Effector memory CD8-positive, alpha-beta T cell (primary cell): ENCODE measurements around the gene ABR.

Experiments used
- ATAC-seq: fragments of 150-1000 bp; cut with Tn5 transposase; replicated peaks from 2 replicates; pipeline ENCODE4 v1.10.0; 2021; ENCODE audit warnings: mild to moderate bottlenecking, moderate library complexity
- DNase-seq, 3 experiments: peaks; one replicate each; pipeline ENCODE4 v3.0.0; 2021
- H3K27ac Mint-ChIP-seq, 2 donors: one replicate each; pipeline ENCODE4 v1.8.0; 2022; ENCODE audit warnings: mild to moderate bottlenecking in 2 of 2, mixed read lengths in 2 of 2, moderate library complexity in 2 of 2
- H3K27me3 Mint-ChIP-seq, 2 donors: one replicate each; pipeline ENCODE4 v1.8.0; 2022; ENCODE audit warnings: mixed read lengths in 2 of 2
- H3K36me3 Mint-ChIP-seq: one replicate; pipeline ENCODE4 v1.8.0; 2022; ENCODE audit warnings: mild to moderate bottlenecking, moderate library complexity, mixed read lengths; ENCODE audit not compliant: insufficient read depth
- H3K4me1 Mint-ChIP-seq, 2 donors: one replicate each; pipeline ENCODE4 v1.8.0; 2022; ENCODE audit warnings: low read depth in 2 of 2, mixed read lengths in 2 of 2
- H3K4me3 Mint-ChIP-seq, 2 donors: one replicate each; pipeline ENCODE4 v1.8.0; 2022; ENCODE audit warnings: mild to moderate bottlenecking in 2 of 2, mixed read lengths in 2 of 2, moderate library complexity in 2 of 2
- H3K9me3 Mint-ChIP-seq, 2 donors: one replicate each; pipeline ENCODE4 v1.8.0; 2022; ENCODE audit warnings: mixed read lengths in 2 of 2

Gene ABR

DNA sequence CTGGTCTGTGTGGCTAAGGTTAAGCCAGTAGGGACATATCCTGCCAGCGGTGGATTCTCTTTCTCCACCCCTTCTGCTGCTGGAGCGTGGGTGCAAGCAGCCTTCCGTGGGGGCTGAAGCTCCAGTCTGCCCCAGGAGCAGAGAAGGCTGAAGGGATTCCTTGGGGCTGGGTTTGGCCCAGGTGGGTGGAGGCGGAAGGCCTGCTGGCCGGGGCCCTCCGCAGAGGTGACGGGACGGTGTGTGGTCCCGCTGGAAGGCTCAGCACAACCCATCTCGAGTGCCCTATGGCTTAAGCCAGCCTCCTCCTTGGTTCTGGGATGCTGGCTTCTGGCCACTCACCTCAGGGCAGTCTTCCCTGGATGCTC lies 169.7 kb downstream of the ABR start:
- Mint-ChIP-seq H3K36me3 (peaks cover 34% of the 10 kb centered on the region), H3K27ac (no peak overlapping the region), H3K27me3 (no peaks in the 10 kb centered on the region), H3K4me3 (no peak overlapping the region), H3K4me1 (peaks cover 0 to 5% of the 10 kb centered on the region in 2 donors), H3K9me3 (no peaks in the 10 kb centered on the region)
- ATAC-seq (no peak), DNase-seq (no peak)

DNA sequence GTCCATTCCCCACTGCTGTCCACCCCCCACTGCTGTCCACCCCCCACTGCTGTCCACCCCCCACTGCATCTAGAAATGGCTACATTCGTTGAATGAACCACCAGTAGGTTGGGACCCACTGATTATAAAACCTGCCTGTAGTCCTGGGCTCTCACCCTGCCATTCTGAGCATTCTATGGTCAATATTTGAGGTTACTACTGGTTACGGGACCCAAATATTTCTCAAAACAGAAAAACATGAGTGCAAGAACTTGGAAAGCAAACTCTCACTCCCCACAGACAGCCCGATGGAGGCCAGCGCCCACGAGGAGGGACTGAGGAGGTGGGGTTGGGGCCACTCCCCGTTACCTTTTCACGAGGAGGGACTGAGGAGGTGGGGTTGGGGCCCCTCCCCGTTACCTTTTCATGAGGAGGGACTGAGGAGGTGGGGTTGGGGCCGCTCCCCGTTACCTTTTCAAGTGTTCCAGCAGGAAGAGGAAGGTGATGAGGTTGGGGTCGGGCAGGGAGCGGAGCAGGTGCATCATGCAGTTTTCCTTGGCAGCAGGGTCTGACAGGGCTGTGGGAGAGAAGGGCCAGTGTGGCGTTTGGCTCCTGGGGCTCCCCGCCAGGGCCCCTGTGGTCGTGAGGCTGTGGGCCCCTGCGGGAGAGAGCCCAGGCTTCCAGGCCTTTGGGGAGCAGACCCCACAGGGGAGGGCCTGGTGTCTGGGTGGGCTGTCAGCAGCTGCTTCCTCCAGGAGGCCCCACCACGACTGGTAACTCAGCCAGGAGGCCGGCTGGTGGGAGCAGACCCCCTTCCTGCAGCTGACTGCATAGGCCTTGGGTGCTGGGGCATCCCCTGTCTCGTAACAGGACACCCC lies 170.3 kb downstream of the ABR start:
- Mint-ChIP-seq H3K4me3 (no peak overlapping the region), H3K9me3 (no peaks in the 10 kb centered on the region), H3K36me3 (peaks cover 36% of the 10 kb centered on the region), H3K27me3 (no peaks in the 10 kb centered on the region), H3K27ac (no peak overlapping the region), H3K4me1 (peaks cover 0 to 7% of the 10 kb centered on the region in 2 donors)
- DNase-seq (no peak), ATAC-seq (no peak)

DNA sequence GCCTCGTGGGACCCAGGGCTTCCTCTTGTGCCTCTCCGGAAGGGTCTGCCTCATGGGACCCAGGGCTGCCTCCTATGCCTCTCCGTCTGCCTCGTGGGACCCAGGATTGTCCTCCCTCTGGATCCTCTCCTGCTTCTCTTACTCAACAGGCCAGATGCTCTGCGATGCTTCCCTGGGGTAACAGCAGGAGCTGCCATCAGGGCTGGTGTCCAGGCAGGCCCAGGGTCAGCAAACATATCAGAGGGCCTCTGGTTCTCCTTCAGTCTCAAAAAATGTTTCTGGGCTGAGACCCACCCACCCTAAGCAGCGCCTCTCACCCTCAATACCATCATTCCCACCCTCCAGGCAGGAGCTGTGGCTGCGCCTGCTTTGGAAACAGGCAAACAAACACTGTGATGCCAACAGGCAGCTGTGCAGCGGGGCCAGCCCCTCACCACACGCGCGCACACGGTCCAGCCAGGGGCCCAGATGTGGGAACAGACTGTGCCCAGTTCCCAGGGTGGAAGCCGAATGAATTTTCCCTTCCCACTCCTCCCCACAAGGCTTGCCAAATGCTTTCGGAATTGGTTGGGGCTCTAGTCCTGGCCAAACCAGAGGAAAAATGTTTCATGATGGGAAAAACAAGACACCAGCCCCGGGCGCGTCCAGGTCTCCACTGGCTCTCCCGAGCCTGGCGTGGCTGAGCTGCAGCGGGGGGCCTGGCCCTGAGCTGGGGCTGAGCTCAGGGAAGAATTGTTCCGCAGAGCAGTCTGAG lies 171.6 kb downstream of the ABR start:
- Mint-ChIP-seq H3K36me3 (peaks cover 33% of the 10 kb centered on the region), H3K9me3 (no peaks in the 10 kb centered on the region), H3K27ac (no peak overlapping the region), H3K27me3 (no peaks in the 10 kb centered on the region), H3K4me3 (no peak overlapping the region), H3K4me1 (peaks cover 0 to 7% of the 10 kb centered on the region in 2 donors)
- no peak for ATAC-seq
- no peak for DNase-seq

DNA sequence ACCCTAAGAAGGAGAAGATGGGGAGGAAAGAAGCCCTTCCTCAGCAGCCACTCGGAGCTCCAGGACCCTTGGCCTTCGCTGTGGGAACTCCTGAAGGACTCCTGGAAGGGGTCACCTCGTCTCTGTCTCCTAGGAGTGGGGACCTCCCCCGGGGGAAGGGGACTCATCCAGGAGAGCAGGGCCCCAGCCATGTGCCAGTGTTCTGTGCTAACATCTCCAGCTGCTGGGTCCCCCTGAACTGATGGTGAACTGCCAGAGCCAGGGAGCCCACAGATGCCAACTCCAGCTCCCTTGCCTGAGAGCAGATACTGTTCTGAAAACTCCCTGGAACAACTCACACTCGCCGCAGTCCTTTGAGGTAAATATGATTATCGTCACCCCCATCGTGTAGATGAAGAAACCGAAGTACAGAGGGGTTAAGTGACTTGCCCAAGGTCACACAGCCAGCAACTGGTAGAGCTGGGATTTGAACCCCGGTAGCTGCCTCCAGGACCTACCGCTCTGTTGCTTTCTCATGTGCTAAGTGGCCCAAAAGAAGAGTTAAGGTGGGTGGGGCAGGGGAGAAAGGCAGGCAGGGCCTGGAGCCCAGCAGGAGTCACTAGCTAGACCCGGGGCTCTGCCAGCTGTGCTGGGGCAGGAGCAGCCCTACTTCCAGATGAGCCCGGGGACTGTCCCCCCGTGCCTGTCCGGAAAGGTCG lies 172.3 kb downstream of the ABR start:
- Mint-ChIP-seq H3K4me1 (peaks cover under 1 to 7% of the 10 kb centered on the region in 2 donors), H3K36me3 (peaks cover 39% of the 10 kb centered on the region), H3K27ac (no peak overlapping the region), H3K4me3 (no peak overlapping the region), H3K9me3 (no peaks in the 10 kb centered on the region), H3K27me3 (no peaks in the 10 kb centered on the region)
- ATAC-seq (no peak), DNase-seq (no peak)

DNA sequence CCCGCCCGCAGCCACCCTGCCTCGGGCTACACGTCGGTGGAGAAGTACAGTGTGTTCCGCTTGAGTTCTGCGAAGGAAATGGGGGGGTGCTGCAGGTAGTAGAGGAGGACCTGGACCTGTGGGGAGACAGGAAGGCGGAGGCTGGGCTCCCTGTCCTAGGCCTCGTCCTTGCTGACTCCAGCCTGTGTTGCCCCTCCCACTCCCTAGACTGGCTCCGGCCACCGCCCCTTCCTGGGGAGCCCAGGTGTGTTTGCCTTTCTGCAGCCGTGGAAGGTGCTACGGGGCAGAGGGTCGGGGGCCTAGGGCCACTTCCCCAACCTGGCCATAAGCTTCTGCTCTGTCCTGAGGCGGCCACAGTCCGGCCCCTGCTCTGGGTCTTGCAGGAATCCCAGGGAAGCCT lies 173.7 kb downstream of the ABR start:
- H3K4me1 Mint-ChIP-seq: peaks cover 4 to 7% of the 10 kb centered on the region in 2 donors
- H3K27me3 Mint-ChIP-seq: no peaks in the 10 kb centered on the region
- DNase-seq: no peak
- ATAC-seq: no peak
- H3K27ac Mint-ChIP-seq: peak overlapping the region in 1 of 2 donors; percentile 85
- no peaks in the 10 kb centered on the region for H3K9me3 Mint-ChIP-seq
- no peak overlapping the region for H3K4me3 Mint-ChIP-seq
- peaks cover 52% of the 10 kb centered on the region for H3K36me3 Mint-ChIP-seq

DNA sequence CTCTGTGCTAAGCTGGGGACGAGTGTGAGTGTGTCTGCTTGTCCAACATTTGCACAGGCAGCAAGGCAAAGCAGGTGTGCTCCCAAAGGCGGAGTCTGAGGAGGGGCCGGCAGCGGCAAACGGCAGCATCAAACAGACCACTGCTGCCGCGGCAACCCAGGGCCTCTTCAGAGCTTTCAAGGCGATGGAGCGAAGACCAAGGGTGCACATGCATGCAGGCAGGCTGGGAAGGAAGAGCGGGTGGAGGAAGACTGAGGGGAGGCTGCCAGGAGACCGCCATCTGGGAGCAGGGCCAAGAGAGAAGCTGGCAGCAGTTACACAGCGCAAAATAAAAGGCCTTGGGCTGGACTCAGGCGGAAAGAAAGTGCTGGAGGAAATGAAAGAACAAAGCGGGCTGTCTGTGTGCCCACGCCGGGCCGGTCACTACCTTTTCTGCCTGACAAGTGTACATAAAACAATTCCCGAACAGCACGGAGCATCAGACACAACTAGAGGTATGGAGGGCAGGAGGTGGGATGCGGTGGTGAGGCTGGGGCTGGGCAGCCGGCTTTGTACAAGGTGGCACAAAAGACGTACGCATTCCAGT lies 174.3 kb downstream of the ABR start:
- Mint-ChIP-seq H3K4me1 (peaks cover 5 to 7% of the 10 kb centered on the region in 2 donors), H3K36me3 (peaks cover 58% of the 10 kb centered on the region), H3K4me3 (no peak overlapping the region), H3K9me3 (no peaks in the 10 kb centered on the region), H3K27ac (peak overlapping the region in 1 of 2 donors; percentile 85), H3K27me3 (no peaks in the 10 kb centered on the region)
- no peak for DNase-seq
- no peak for ATAC-seq

DNA sequence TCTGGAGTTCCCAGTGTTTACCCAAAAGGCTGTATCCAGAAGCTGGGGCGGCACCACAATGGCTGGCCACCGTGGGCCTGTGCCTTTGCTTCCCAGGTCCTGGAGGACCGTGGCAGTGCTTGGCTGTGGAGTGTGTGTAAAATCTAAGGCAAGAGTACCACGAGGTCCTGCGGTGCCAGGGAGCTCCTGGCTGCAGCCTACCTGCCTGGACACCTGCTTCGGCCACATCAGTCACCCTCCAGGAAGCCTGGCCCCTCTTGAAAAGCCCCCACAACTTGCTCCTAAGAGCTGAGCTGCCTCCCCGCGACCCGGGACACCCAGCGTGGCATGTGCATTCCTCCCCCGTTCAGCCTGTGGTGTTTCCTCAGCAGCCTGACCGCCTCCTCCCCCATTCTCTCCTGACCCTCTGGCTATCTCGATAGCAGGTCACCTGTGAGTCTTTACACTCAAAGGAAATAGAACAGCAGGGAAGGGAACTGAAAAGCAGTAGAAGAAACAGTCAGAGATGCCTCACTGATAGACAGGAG lies 174.9 kb downstream of the ABR start:
- no peaks in the 10 kb centered on the region for H3K27me3 Mint-ChIP-seq
- H3K9me3 Mint-ChIP-seq: no peaks in the 10 kb centered on the region
- peaks cover 58% of the 10 kb centered on the region for H3K36me3 Mint-ChIP-seq
- DNase-seq (no peak), ATAC-seq (no peak)
- H3K4me1 Mint-ChIP-seq: peaks cover 5 to 7% of the 10 kb centered on the region in 2 donors
- H3K4me3 Mint-ChIP-seq: no peak overlapping the region
- H3K27ac Mint-ChIP-seq: peak overlapping the region in 1 of 2 donors; percentile 85

DNA sequence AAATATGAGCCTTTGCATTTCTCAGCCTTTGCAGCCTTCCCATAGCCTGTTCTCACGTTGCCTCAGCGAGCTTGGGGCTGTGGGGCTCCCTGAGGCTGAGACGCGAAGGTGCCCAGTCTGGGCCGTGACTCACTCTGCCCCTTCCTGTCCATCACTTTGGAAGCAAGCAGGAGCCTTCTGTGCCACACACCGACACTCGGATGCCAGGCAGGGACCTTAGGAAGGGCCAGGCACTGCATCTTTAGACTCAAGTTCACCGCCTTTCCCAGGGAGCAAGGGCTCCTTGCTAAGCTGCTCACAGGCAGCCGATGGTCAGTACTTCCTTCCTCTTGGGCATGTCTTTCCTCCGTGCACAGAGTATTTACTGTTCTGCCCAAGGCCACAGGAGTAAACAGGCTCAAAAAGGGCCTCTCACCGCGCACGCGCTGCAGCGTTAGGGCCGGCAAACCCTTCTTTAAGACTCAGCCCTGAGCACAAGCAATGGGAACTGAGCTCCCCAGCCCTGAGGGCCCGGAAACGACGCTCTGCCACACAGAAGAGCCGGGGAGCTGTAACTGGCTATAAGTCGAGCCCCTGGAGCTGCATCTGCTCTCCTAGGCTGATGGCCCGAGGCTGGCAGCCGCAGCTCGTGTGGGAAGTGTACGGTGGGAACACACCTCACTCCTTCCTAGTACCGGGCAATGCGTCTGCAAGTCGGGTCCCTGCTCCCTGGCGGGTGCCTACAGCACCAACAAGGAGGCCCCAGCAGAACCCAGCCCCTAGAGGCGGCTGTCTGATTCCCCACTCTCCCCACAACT lies 175.6 kb downstream of the ABR start:
- ATAC-seq (no peak), DNase-seq (no peak)
- H3K27ac Mint-ChIP-seq: no peak overlapping the region
- no peak overlapping the region for H3K4me3 Mint-ChIP-seq
- H3K36me3 Mint-ChIP-seq: peaks cover 59% of the 10 kb centered on the region
- H3K27me3 Mint-ChIP-seq: no peaks in the 10 kb centered on the region
- H3K9me3 Mint-ChIP-seq: no peaks in the 10 kb centered on the region
- H3K4me1 Mint-ChIP-seq: peaks cover 7 to 10% of the 10 kb centered on the region in 2 donors

DNA sequence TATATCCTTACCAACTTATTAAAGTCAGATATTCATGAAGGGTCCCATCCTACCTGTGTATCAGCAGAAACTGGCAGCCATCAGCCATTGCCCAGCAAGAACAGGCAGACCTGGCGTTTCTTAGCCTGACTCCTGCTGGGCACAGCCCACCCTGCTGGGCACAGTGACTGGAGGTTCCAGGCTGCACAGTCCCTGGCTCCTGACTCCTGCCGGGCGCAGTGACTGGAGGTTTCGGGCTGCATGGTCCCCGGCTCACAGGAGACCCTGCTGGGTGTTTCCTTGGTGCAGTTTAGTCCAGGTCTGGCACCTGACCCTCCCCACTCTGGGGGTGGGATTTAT lies 176.2 kb downstream of the ABR start:
- H3K36me3 Mint-ChIP-seq: peaks cover 63% of the 10 kb centered on the region
- no peaks in the 10 kb centered on the region for H3K9me3 Mint-ChIP-seq
- DNase-seq (no peak), ATAC-seq (no peak)
- peaks cover 10 to 15% of the 10 kb centered on the region in 2 donors for H3K4me1 Mint-ChIP-seq
- H3K4me3 Mint-ChIP-seq: no peak overlapping the region
- H3K27ac Mint-ChIP-seq: no peak overlapping the region
- H3K27me3 Mint-ChIP-seq: no peaks in the 10 kb centered on the region

DNA sequence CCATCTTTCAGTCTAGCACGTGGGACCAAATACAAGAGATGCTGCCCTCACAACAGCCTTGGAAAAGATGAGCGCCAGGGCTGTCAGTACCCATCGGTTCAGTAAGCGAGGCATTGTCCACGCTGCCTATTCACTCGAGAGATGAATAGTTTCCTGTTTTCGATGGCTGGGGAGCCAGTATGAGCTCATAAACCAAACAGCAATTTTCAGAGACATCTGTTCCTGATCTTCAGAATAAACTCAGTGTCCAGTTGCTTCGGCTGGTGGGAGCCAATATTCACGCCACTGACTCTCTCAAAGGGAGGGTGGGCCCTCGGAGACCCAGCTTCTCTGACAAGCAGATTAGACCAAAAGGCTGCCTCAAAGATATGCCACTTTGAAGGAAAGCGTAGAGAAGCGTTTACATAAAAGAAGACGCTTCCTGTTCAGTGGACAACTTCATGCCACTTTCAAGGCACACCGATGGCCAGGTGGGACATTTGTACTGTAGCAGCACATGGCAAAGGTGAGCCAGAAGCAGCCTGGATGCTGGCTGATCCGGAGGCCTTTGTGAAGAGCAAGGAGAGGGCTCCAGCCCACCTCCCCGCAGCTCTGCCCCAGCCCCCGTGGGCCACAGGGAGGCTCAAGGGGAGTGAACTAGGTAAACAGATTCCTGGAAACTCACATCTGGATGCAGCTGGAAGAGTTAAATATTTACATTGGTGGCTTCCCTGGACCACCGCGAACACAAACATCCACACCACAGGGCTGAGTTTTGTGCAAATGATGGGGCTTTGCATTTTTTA lies 176.8 kb downstream of the ABR start:
- H3K4me1 Mint-ChIP-seq: peaks cover 14 to 20% of the 10 kb centered on the region in 2 donors
- H3K36me3 Mint-ChIP-seq: peaks cover 63% of the 10 kb centered on the region
- no peaks in the 10 kb centered on the region for H3K9me3 Mint-ChIP-seq
- no peak overlapping the region for H3K4me3 Mint-ChIP-seq
- no peak for ATAC-seq
- no peaks in the 10 kb centered on the region for H3K27me3 Mint-ChIP-seq
- no peak for DNase-seq
- H3K27ac Mint-ChIP-seq: peak overlapping the region in 1 of 2 donors; percentile 63

DNA sequence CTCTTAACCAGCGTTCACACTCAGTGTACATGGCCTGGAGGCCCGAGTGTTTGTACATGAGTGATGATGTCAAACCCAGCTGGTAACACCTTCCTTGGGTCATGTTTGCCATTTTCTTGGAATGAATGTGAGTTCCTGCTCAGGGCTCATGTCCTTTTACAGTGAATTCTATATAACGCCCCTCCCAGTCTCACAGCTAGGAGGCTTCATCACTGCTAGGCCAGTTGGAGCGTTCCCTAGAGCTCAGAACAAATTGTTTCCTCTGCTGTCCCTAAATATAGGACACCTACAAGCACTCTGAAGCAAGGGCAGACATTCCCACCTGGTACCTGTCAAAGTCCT lies 177.4 kb downstream of the ABR start:
- Mint-ChIP-seq H3K27ac (peak overlapping the region in 1 of 2 donors; percentile 63), H3K36me3 (peaks cover 59% of the 10 kb centered on the region), H3K27me3 (no peaks in the 10 kb centered on the region), H3K4me1 (peaks cover 17 to 24% of the 10 kb centered on the region in 2 donors), H3K9me3 (no peaks in the 10 kb centered on the region), H3K4me3 (no peak overlapping the region)
- DNase-seq: no peak
- ATAC-seq: no peak
